Transverse colon (tissue), 4 donors: Measurements from ENCODE around the gene ARPC1A.

ENCODE experiments used
- POLR2AphosphoS5 ChIP-seq, 3 donors: sonication (generic); formaldehyde crosslinking; IDR thresholded peaks; one replicate each; pipeline ENCODE4 v1.6.1; 2016; ENCODE audit warnings: antibody characterized with exemption in 3 of 3
- TF ChIP-seq, protein P1 (sequence below), 5 experiments: fragments of 200-600 bp in 3 of 5; fragments of 450-650 bp in 2 of 5; sonication (generic) in 3 of 5; IDR thresholded peaks; 1 replicate in 2 of 5; 2 replicates in 3 of 5; pipeline ENCODE4 v1.5.1; 2016 to 2017; ENCODE audit warnings: antibody characterized with exemption in 5 of 5, inconsistent platforms in 3 of 5, mild to moderate bottlenecking in 2 of 5, moderate library complexity in 1 of 5

DNA sequence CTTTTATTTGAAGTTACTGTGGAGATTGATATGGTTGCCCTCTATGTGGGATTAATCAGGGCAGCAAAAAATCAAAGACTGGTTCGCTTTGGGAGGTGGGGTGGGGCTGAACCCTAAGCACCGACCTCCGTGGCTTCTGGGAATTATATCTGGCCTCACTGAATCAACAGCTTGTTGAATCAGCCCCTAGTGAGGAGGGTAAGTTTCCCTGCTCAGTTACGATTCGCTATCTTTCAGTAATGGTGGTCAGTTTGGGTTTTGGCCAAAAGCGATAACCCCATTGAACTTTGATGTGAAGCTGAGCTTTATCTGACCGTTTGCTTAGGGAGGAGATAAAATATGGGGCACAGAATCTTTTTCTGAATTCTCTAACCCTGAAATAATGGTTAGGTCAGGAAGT lies 16.6 kb upstream of the ARPC1A start:
- TF ChIP-seq, protein P1, sequence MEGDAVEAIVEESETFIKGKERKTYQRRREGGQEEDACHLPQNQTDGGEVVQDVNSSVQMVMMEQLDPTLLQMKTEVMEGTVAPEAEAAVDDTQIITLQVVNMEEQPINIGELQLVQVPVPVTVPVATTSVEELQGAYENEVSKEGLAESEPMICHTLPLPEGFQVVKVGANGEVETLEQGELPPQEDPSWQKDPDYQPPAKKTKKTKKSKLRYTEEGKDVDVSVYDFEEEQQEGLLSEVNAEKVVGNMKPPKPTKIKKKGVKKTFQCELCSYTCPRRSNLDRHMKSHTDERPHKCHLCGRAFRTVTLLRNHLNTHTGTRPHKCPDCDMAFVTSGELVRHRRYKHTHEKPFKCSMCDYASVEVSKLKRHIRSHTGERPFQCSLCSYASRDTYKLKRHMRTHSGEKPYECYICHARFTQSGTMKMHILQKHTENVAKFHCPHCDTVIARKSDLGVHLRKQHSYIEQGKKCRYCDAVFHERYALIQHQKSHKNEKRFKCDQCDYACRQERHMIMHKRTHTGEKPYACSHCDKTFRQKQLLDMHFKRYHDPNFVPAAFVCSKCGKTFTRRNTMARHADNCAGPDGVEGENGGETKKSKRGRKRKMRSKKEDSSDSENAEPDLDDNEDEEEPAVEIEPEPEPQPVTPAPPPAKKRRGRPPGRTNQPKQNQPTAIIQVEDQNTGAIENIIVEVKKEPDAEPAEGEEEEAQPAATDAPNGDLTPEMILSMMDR (IDR thresholded peaks at IDR 0.05) = no peak
- TF ChIP-seq POLR2AphosphoS5 (IDR thresholded peaks at IDR 0.05) = no peak
